GM12878 (cell line): ENCODE measurements around the gene TXNIP. TPM values are rescaled to one million over a fixed set of nuclear protein-coding genes. Genes with fewer than 3 reads are reported as not detected.

Source experiments
- ATAC-seq: fragments of 200-7000 bp; cut with Tn5 transposase; 3 replicates; pipeline ENCODE4 v1.9.1; 2020; ENCODE audit warnings: mild to moderate bottlenecking, moderate library complexity
- BruUV-seq: library from RNA; stranded (reverse); fragments of 400-500 nt; replicated peaks from 2 replicates; lab custom pipeline; 2021; lab: Mats Ljungman, UMichigan
- CTCF ChIA-PET: fragments of 300-600 bp; sonication (Branson Sonifier 250); formaldehyde crosslinking; extraction: SDS; loops from one replicate; lab custom pipeline; 2021; ENCODE audit warnings: inconsistent platforms; lab: Yijun Ruan, JAX
- POLR2A ChIA-PET: fragments of 350-600 bp; formaldehyde crosslinking; extraction: SDS; loops from one replicate; lab custom pipeline; 2021; ENCODE audit warnings: inconsistent platforms; lab: Charles Lee
- RAD21 ChIA-PET: fragments of 300-600 bp; sonication (Branson Sonifier 250); formaldehyde crosslinking; loops from one replicate; lab custom pipeline; 2023; ENCODE audit warnings: antibody characterized with exemption; ENCODE audit not compliant: unreplicated experiment; lab: Charles Lee
- SMC1A ChIA-PET: fragments of 300-600 bp; sonication (Branson Sonifier 250); formaldehyde crosslinking; loops from one replicate; lab custom pipeline; 2023; ENCODE audit not compliant: unreplicated experiment, uncharacterized antibody; lab: Charles Lee
- DNase-seq: peaks from one replicate; pipeline ENCODE4 v3.0.0-alpha.2; 2011; ENCODE audit warnings: low read depth, low spot score
- FAIRE-seq: peaks from 3 replicates; lab custom pipeline; 2011; peaks lifted over from hg19 to GRCh38; lab: Jason Lieb, UNC
- H2AFZ ChIP-seq: 2 replicates; pipeline ENCODE4 v1.6.0; 2011; ENCODE audit warnings: low read depth, low read length, control low read depth; ENCODE audit not compliant: control insufficient read depth
- H3K27ac ChIP-seq: 2 replicates; pipeline ENCODE4 v1.5.1; 2011; ENCODE audit warnings: control low read depth; ENCODE audit not compliant: control insufficient read depth, insufficient read depth
- H3K27me3 ChIP-seq, 2 experiments: replicated peaks in 1 of 2; 2 replicates each; pipeline versions ENCODE4 v1.6.0 to v1.6.1; 2011; ENCODE audit warnings: low read length in 1 of 2; ENCODE audit not compliant: control insufficient read depth in 2 of 2, insufficient read depth in 2 of 2
- H3K36me3 ChIP-seq, 2 experiments: 2 replicates each; pipeline ENCODE4 v1.5.1; 2011; ENCODE audit warnings: low read length in 1 of 2; ENCODE audit not compliant: control insufficient read depth in 2 of 2, insufficient read depth in 2 of 2
- H3K4me1 ChIP-seq: 2 replicates; pipeline ENCODE4 v1.6.1; 2011; ENCODE audit warnings: mild to moderate bottlenecking, low read length, moderate library complexity, mixed read lengths; ENCODE audit not compliant: control insufficient read depth, insufficient read depth
- H3K4me2 ChIP-seq: 2 replicates; pipeline ENCODE4 v1.6.0; 2011; ENCODE audit warnings: control low read depth; ENCODE audit not compliant: control insufficient read depth, insufficient read depth
- H3K4me3 ChIP-seq: fragments of 200-600 bp; sonication (generic); 2 replicates; pipeline ENCODE4 v1.5.1; 2016
- H3K79me2 ChIP-seq: 2 replicates; pipeline ENCODE4 v1.6.0; 2011; ENCODE audit warnings: low read length; ENCODE audit not compliant: control insufficient read depth, insufficient read depth
- H3K9ac ChIP-seq: 2 replicates; pipeline ENCODE4 v1.8.0; 2011; ENCODE audit warnings: low read length, control low read depth, mixed read lengths; ENCODE audit not compliant: control insufficient read depth, insufficient read depth
- H3K9me3 ChIP-seq: replicated peaks from 3 replicates; pipeline ENCODE4 v1.5.1; 2011; ENCODE audit warnings: mild to moderate bottlenecking, low read length; ENCODE audit not compliant: control insufficient read depth, insufficient read depth
- H4K20me1 ChIP-seq: 2 replicates; pipeline ENCODE4 v1.6.0; 2011; ENCODE audit not compliant: control insufficient read depth, insufficient read depth
- EP300 ChIP-seq, 2 experiments: fragments of 150-350 bp in 1 of 2; IDR thresholded peaks; 2 replicates each; pipeline ENCODE4 v1.6.1; 2011 to 2012; ENCODE audit warnings: low read depth in 2 of 2, low read length in 2 of 2, borderline replicate concordance in 1 of 2, improper control_type of control experiment in 1 of 2, inconsistent platforms in 1 of 2; ENCODE audit not compliant: control insufficient read depth in 1 of 2
- POU2F2 ChIP-seq: IDR thresholded peaks from 3 replicates; pipeline ENCODE4 v1.6.1; 2011; ENCODE audit warnings: low read depth, mild to moderate bottlenecking, low read length, borderline replicate concordance
- WGBS: methylation state at CpG from one replicate; pipeline ENCODE4 v1.1.6; 2016; ENCODE audit warnings: low lambda C conversion rate; ENCODE audit not compliant: insufficient replicate concordance, insufficient coverage; ENCODE audit errors: missing lambda C conversion rate; 5-methylcytosine and 5-hydroxymethylcytosine counted together
- in situ Hi-C: fragments of 300-500 bp; cut with MboI; formaldehyde crosslinking; loops from 9 replicates; pipeline ENCODE4 v1.14.3; 2018; ENCODE audit warnings: mixed read lengths
- intact Hi-C: fragments of 100-400 bp; cut with micrococcal nuclease; formaldehyde crosslinking; loops from one replicate; pipeline ENCODE4 v1.14.2; 2022; ENCODE audit not compliant: unreplicated experiment
- polyA plus RNA-seq, 11 experiments: library from polyadenylated mRNA; depleted of rRNA in 4 of 11; unstranded in 6 of 11; stranded (reverse) in 5 of 11; fragments of >200 nt; fragmentation: Nextera tagmentation in 4 of 11; fragmentation: Illumina TruSeq in 1 of 11; extraction: Ambion mirVana in 4 of 11; extraction: Trizol in 1 of 11; gene quantifications; 1 replicate in 1 of 11; 2 replicates in 10 of 11; pipeline versions ENCODE4 v1.2.1 to v1.2.3, GENCODE V29; 2011 to 2016; ENCODE audit warnings: inconsistent platforms in 2 of 11, missing spikeins in 2 of 11, low read depth in 1 of 11
- total RNA-seq, 4 experiments: library from RNA; depleted of rRNA in 3 of 4; stranded (reverse); fragments of >200 nt in 3 of 4; fragmentation: Illumina TruSeq in 1 of 4; extraction: Trizol in 1 of 4; gene quantifications; 2 replicates each; pipeline versions ENCODE4 v1.2.1 to v1.2.3, GENCODE V29; 2013 to 2021
- TF ChIP-seq, protein P1 (sequence below): fragments of 450-650 bp; IDR thresholded peaks from 2 replicates; pipeline ENCODE4 v1.6.1; 2016; ENCODE audit warnings: mild to moderate bottlenecking

The TXNIP gene
- total and polyA plus RNA-seq, 10 of the 15 experiments (the other 5 are each of a cell fraction or from before 2014, with no cell fraction given): 48.7 to 133 (median 107) TPM

DNA sequence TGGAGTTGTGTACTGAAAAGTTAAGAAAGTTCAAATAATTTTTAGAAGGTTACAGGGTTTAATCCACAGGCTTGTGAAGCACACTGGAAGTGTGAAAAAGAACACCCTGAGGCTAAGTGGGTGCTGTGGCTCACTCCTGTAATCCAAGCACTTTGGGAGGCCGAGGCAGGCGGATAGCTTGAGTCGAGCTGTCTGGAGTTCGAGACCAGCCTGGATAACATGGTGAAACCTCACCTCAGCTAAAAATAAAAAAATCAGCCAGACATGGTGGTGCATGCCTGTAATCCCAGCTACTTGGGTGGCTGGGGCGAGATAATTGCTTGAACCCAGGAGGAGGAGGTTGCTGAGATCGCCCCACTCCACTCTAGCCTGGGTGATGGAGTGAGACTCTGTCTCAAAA is 9.8 kb downstream of the TXNIP start:
- Histone ChIP-seq H3K9ac (no peak overlapping the region), H3K4me1 (peaks cover 17% of the 10 kb centered on the region), H3K27me3 (no peaks in the 10 kb centered on the region), H2AFZ (no peak overlapping the region), H3K4me2 (no peak overlapping the region), H3K79me2 (no peaks in the 10 kb centered on the region), H3K27ac (no peak overlapping the region), H3K4me3 (no peak overlapping the region), H3K9me3 (no peaks in the 10 kb centered on the region), H3K36me3 (no peaks in the 10 kb centered on the region), H4K20me1 (no peaks in the 10 kb centered on the region)
- DNase-seq (no peak), ATAC-seq (no peak), FAIRE-seq (no peak)
- POLR2A ChIA-PET: interaction anchor here (1.1 to 3.9 kb wide), 2 partner anchors 9 to 24 kb away, joined by 6 to 21 read pairs; partner anchors contain the start of gene TXNIP
- in situ Hi-C loops: no loop called here
- no TSS peak for BruUV-seq
- TF ChIP-seq POU2F2 (no peak), EP300 (IDR thresholded peaks at IDR 0.05; ENCODE audit: borderline replicate concordance in 1 of 2, control insufficient read depth in 1 of 2, low read depth in 2 of 2, low read length in 2 of 2) (no peak)
- TF ChIP-seq, protein P1, sequence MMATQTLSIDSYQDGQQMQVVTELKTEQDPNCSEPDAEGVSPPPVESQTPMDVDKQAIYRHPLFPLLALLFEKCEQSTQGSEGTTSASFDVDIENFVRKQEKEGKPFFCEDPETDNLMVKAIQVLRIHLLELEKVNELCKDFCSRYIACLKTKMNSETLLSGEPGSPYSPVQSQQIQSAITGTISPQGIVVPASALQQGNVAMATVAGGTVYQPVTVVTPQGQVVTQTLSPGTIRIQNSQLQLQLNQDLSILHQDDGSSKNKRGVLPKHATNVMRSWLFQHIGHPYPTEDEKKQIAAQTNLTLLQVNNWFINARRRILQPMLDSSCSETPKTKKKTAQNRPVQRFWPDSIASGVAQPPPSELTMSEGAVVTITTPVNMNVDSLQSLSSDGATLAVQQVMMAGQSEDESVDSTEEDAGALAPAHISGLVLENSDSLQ: no peak
- WGBS: 96% methylated on average over 4 of the region's 6 CpGs
- RAD21 ChIA-PET: interaction anchor here (1.0 kb wide), 1 partner anchor 10 kb away, joined by 3 read pairs; the partner anchor contains the start of gene TXNIP
- CTCF ChIA-PET: interaction anchor here (1.1 to 12.2 kb wide), 3 partner anchors 6 to 80 kb away, joined by 3 to 196 read pairs (median 4); no protein-coding TSS in a partner anchor
- SMC1A ChIA-PET: interaction anchor here (0.7 to 2.1 kb wide), 4 partner anchors 8 to 126 kb away, joined by 3 to 5 read pairs (median 4); no protein-coding TSS in a partner anchor
- intact Hi-C loops: no loop called here
